Gastroesophageal sphincter (tissue), 4 donors: ENCODE measurements around the gene INCENP. TPM values are rescaled to one million over a fixed set of nuclear protein-coding genes. Genes with fewer than 3 reads are reported as not detected.

Source experiments
- ATAC-seq: fragments of 150-250 bp; one replicate; pipeline ENCODE4 v1.9.1; 2016; ENCODE audit warnings: mild to moderate bottlenecking, moderate library complexity
- H3K27ac ChIP-seq, 4 donors: fragments of 200-600 bp; sonication (generic) in 3 of 4; 1 replicate in 3 of 4; 2 replicates in 1 of 4; pipeline ENCODE4 v1.5.1; 2016 to 2019
- H3K27me3 ChIP-seq: fragments of 200-600 bp; sonication (generic); one replicate; pipeline ENCODE4 v1.5.1; 2019
- H3K36me3 ChIP-seq, 2 donors: fragments of 200-600 bp; sonication (generic); one replicate each; pipeline ENCODE4 v1.5.1; 2019; ENCODE audit warnings: control low read depth in 1 of 2
- H3K4me1 ChIP-seq, 3 donors: fragments of 200-600 bp; sonication (generic); 1 replicate in 2 of 3; 2 replicates in 1 of 3; pipeline ENCODE4 v1.5.1; 2016 to 2019; ENCODE audit warnings: control low read depth in 2 of 3
- H3K4me3 ChIP-seq, 2 donors: fragments of 200-600 bp; sonication (generic); one replicate each; pipeline ENCODE4 v1.5.1; 2019; ENCODE audit warnings: mild to moderate bottlenecking in 1 of 2, moderate library complexity in 1 of 2
- H3K9me3 ChIP-seq, 3 donors: fragments of 200-600 bp; sonication (generic); one replicate each; pipeline ENCODE4 v1.5.1; 2017 to 2019; ENCODE audit warnings: control low read depth in 2 of 3
- CTCF ChIP-seq, 4 experiments: fragments of 200-600 bp in 2 of 4; fragments of 450-650 bp in 2 of 4; sonication (generic) in 1 of 4; IDR thresholded peaks; one replicate each; pipeline ENCODE4 v1.5.1; 2017 to 2019; ENCODE audit warnings: antibody characterized with exemption in 4 of 4, mild to moderate bottlenecking in 2 of 4, moderate library complexity in 2 of 4
- EP300 ChIP-seq: sonication (generic); formaldehyde crosslinking; IDR thresholded peaks from one replicate; pipeline ENCODE4 v1.6.1; 2017; ENCODE audit warnings: antibody characterized with exemption, mild to moderate bottlenecking
- POLR2A ChIP-seq, 2 donors: fragments of 450-650 bp; IDR thresholded peaks; one replicate each; pipeline ENCODE4 v1.6.1; 2017; ENCODE audit warnings: antibody characterized with exemption in 2 of 2, mild to moderate bottlenecking in 2 of 2, moderate library complexity in 1 of 2
- POLR2AphosphoS5 ChIP-seq: sonication (generic); formaldehyde crosslinking; IDR thresholded peaks from one replicate; pipeline ENCODE4 v1.6.1; 2017; ENCODE audit warnings: antibody characterized with exemption
- WGBS, 2 donors: methylation state at CpG; one replicate each; pipeline ENCODE4 v1.1.5; 2018; ENCODE audit warnings: low coverage in 1 of 2; 5-methylcytosine and 5-hydroxymethylcytosine counted together
- total RNA-seq, 4 donors: library from RNA; depleted of rRNA; stranded (reverse); fragments of >200 nt; gene quantifications; one replicate each; pipeline ENCODE4 v1.1.0, GENCODE V29; 2016

Gene INCENP
- total RNA-seq, 4 donors from 2014 or later = 10.5 to 28.3 (median 16.8) TPM

- H3K36me3 ChIP-seq = peaks cover 0 to 71% of the 10 kb centered on the region in 2 donors
Observed at GRCh38 chr11:62150887-62151736, 27.3 kb downstream of the INCENP start.

GRCh38 chr11:62151737-62152102, 27.9 kb downstream of the INCENP start:
- TF ChIP-seq EP300 (no peak), POLR2A (IDR thresholded peaks at IDR 0.05) (no peak), CTCF (IDR thresholded peaks at IDR 0.05) (no peak), POLR2AphosphoS5 (no peak)
- Histone ChIP-seq H3K27ac (no peak overlapping the region), H3K27me3 (no peaks in the 10 kb centered on the region), H3K36me3 (peaks cover 0 to 65% of the 10 kb centered on the region in 2 donors), H3K4me3 (no peak overlapping the region), H3K4me1 (no peaks in the 10 kb centered on the region), H3K9me3 (no peaks in the 10 kb centered on the region)
- WGBS, 2 donors = 92% methylated on average over 6 of the region's 9 CpGs; no CpG with 5 or more reads in 1 of the 2 donors
- ATAC-seq = no peak

More at GRCh38 chr11:62150887-62151736, 27.3 kb downstream of the INCENP start:
- no peaks in the 10 kb centered on the region for H3K27me3 ChIP-seq
- ATAC-seq = no peak
- H3K9me3 ChIP-seq = no peaks in the 10 kb centered on the region
- H3K4me1 ChIP-seq = no peaks in the 10 kb centered on the region
- TF ChIP-seq EP300 (no peak), POLR2AphosphoS5 (no peak), POLR2A (IDR thresholded peaks at IDR 0.05) (no peak), CTCF (IDR thresholded peaks at IDR 0.05) (no peak)
- WGBS, 2 donors = 84 to 91% methylated on average over 3 to 4 of the region's 10 CpGs
- H3K27ac ChIP-seq = no peak overlapping the region
- H3K4me3 ChIP-seq = no peak overlapping the region

GRCh38 chr11:62152245-62153086, 28.7 kb downstream of the INCENP start:
- no peak overlapping the region for H3K4me3 ChIP-seq
- no peaks in the 10 kb centered on the region for H3K9me3 ChIP-seq
- peaks cover 0 to 1% (median 0%) of the 10 kb centered on the region in 3 donors for H3K4me1 ChIP-seq
- no peak for ATAC-seq
- H3K27me3 ChIP-seq = no peaks in the 10 kb centered on the region
- no peak for TF ChIP-seq POLR2A (IDR thresholded peaks at IDR 0.05)
- no peak for TF ChIP-seq EP300
- TF ChIP-seq CTCF (IDR thresholded peaks at IDR 0.05) = no peak
- no peak for TF ChIP-seq POLR2AphosphoS5
- peaks cover 0 to 57% of the 10 kb centered on the region in 2 donors for H3K36me3 ChIP-seq
- WGBS, 2 donors = 80 to 93% methylated on average over 3 to 10 of the region's 14 CpGs
- H3K27ac ChIP-seq = no peak overlapping the region

- no peak overlapping the region for H3K4me3 ChIP-seq
- H3K9me3 ChIP-seq = no peaks in the 10 kb centered on the region
- no peak overlapping the region for H3K27ac ChIP-seq
- ATAC-seq = no peak
- TF ChIP-seq EP300 (no peak), POLR2A (IDR thresholded peaks at IDR 0.05) (no peak), POLR2AphosphoS5 (no peak), CTCF (IDR thresholded peaks at IDR 0.05) (no peak)
- peaks cover 0 to 51% of the 10 kb centered on the region in 2 donors for H3K36me3 ChIP-seq
- 84 to 94% methylated on average over 2 of the region's 2 CpGs for WGBS, 2 donors
- peaks cover 0 to 6% (median 0%) of the 10 kb centered on the region in 3 donors for H3K4me1 ChIP-seq
- H3K27me3 ChIP-seq = no peaks in the 10 kb centered on the region
Observed at GRCh38 chr11:62153087-62153395, 29.2 kb downstream of the INCENP start.
